ENCODE data around the gene IFT122.

IFT122 gene

GRCh38 chr3:129557548-129557894 is 117.5 kb downstream of the IFT122 start:
- no peak for DNase-seq (ENCODE audit: low read depth)

- DNase-seq (ENCODE audit: low read depth) = no peak
These were observed 118.2 kb downstream of the IFT122 start for GRCh38 chr3:129558081-129558771.

- no peak for DNase-seq (ENCODE audit: low read depth)
These were observed 118.9 kb downstream of the IFT122 start for GRCh38 chr3:129558772-129559564.

- no peak for DNase-seq (ENCODE audit: low read depth)
These were observed 119.6 kb downstream of the IFT122 start for GRCh38 chr3:129559565-129560079.

GRCh38 chr3:129560269-129560787 is 120.3 kb downstream of the IFT122 start:
- no peak for DNase-seq (ENCODE audit: low read depth)

- no peak for DNase-seq (ENCODE audit: low read depth)
These were observed 121.0 kb downstream of the IFT122 start for GRCh38 chr3:129560911-129561594.

GRCh38 chr3:129561619-129562248 is 121.7 kb downstream of the IFT122 start:
- no peak for DNase-seq (ENCODE audit: low read depth)

GRCh38 chr3:129562803-129563202 is 122.8 kb downstream of the IFT122 start:
- no peak for DNase-seq (ENCODE audit: low read depth)

- no peak for DNase-seq (ENCODE audit: low read depth)
These were observed 123.3 kb downstream of the IFT122 start for GRCh38 chr3:129563332-129563731.

GRCh38 chr3:129563850-129564535 is 124.0 kb downstream of the IFT122 start:
- DNase-seq (ENCODE audit: low read depth) = no peak

GRCh38 chr3:129564981-129565644 is 125.1 kb downstream of the IFT122 start:
- DNase-seq (ENCODE audit: low read depth) = no peak

- DNase-seq (ENCODE audit: low read depth) = no peak
These were observed 125.9 kb downstream of the IFT122 start for GRCh38 chr3:129565902-129566301.

- no peak for DNase-seq (ENCODE audit: low read depth)
These were observed 127.2 kb downstream of the IFT122 start for GRCh38 chr3:129567176-129567705.

GRCh38 chr3:129567939-129568338 is 127.9 kb downstream of the IFT122 start:
- no peak for DNase-seq (ENCODE audit: low read depth)

GRCh38 chr3:129569856-129570255 is 129.8 kb downstream of the IFT122 start:
- no peak for DNase-seq (ENCODE audit: low read depth)
